ENCODE results near the gene IPCEF1. TPM values are rescaled to one million over a fixed set of nuclear protein-coding genes. Genes with fewer than 3 reads are reported as not detected.
"Not testable (repeated sequence)": the region's sequence is repeated elsewhere in the genome, so short reads cannot be mapped to it uniquely, and the experiment has no call there.

Gene IPCEF1
- polyA plus RNA-seq, 2 of the 4 experiments (the other 2 are of a cell fraction), result 0.01 TPM; not detected in 1

DNA sequence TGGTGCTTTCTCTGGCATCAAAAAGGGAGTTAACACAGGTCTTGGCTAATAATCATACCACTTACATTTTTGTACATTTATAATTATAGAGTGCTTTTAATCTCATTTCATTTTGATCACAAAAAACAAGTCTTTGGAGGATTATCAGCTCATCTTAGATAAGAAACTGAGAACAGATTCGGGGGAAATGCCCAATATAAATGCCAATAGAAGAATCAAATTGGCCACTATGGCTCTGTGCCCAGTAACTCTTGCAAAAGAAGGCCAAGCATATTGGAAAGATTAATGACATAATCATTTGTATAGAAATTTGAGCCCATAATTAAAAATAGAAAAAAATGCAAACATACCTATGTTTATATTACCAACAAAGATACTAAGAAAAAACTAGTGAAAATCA is 42.5 kb downstream of the IPCEF1 start:
- Histone ChIP-seq H3K27ac (no peak overlapping the region), H3K4me2 (no peak overlapping the region), H3K4me3 (no peak overlapping the region), H3K4me1 (0 out of 3 replicates have a peak, but pooled peaks cover 3% of the 10 kb centered on the region), H3K9me3 (no peaks in the 10 kb centered on the region)
- ATAC-seq (no peak), FAIRE-seq (no peak), DNase-seq (ENCODE audit: low read depth in 1 of 2, low spot score in 1 of 2) (no peak)
- 39% methylated on average over 1 of the region's 1 CpG for WGBS (ENCODE audit: missing lambda C conversion rate)
- ChIA-PET POLR2A (no interaction called here), CTCF (interaction anchor here (1.1 kb wide), 1 partner anchor 31 kb away, joined by 3 read pairs; no protein-coding TSS in a partner anchor)
- TF ChIP-seq JUNB (IDR thresholded peaks at IDR 0.05) (no peak), MAZ (IDR thresholded peaks at IDR 0.05; ENCODE audit: borderline replicate concordance, low read depth, low read length) (no peak), NPAS2 (CRISPR knock-in tag; IDR thresholded peaks at IDR 0.05; ENCODE audit: borderline replicate concordance) (no peak), PHF8 (IDR thresholded peaks at IDR 0.05; ENCODE audit: borderline replicate concordance, low read depth) (no peak), RCOR1 (IDR thresholded peaks at IDR 0.05; ENCODE audit: low read depth, low read length) (no peak), CHD2 (IDR thresholded peaks at IDR 0.05; ENCODE audit: low read length, partially characterized antibody) (no peak), ZC3H11A (IDR thresholded peaks at IDR 0.05) (no peak), FOXS1 (CRISPR knock-in tag; IDR thresholded peaks at IDR 0.05) (no peak), POLR2A (IDR thresholded peaks at IDR 0.05; ENCODE audit: low read length) (no peak), RNF2 (IDR thresholded peaks at IDR 0.05; ENCODE audit: borderline replicate concordance, low read depth) (no peak)

DNA sequence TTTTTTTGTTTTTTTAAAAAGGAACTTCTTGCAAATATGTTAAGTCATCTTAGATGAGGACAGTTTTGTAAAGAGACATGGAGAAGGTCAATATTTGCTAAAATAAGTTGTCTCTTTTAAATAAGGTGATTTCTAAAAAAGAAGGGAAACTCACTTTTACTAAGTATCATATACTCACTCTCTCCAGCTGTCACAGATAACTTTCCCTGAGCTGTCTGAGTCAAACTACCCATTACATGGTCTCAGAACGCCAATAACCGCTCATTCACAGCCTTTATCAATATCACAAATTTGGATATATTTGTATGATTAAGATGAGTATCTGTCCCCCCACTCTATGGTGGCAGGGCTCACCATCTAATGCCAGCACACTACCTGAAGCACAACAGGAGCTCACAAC is 47.6 kb downstream of the IPCEF1 start:
- no peaks in the 10 kb centered on the region for H3K9me3 ChIP-seq
- no peaks in the 10 kb centered on the region for H3K4me1 ChIP-seq
- H3K4me3 ChIP-seq, result no peak overlapping the region
- no peak for TF ChIP-seq ZC3H11A (IDR thresholded peaks at IDR 0.05)
- DNase-seq (ENCODE audit: low read depth in 1 of 2, low spot score in 1 of 2) (no peak), FAIRE-seq (no peak), ATAC-seq (no peak)
- H3K4me2 ChIP-seq, result no peak overlapping the region
- 69% methylated on average over 2 of the region's 2 CpGs for WGBS (ENCODE audit: missing lambda C conversion rate)
- ChIA-PET CTCF (no interaction called here), POLR2A (no interaction called here)
- H3K27ac ChIP-seq, result no peak overlapping the region

DNA sequence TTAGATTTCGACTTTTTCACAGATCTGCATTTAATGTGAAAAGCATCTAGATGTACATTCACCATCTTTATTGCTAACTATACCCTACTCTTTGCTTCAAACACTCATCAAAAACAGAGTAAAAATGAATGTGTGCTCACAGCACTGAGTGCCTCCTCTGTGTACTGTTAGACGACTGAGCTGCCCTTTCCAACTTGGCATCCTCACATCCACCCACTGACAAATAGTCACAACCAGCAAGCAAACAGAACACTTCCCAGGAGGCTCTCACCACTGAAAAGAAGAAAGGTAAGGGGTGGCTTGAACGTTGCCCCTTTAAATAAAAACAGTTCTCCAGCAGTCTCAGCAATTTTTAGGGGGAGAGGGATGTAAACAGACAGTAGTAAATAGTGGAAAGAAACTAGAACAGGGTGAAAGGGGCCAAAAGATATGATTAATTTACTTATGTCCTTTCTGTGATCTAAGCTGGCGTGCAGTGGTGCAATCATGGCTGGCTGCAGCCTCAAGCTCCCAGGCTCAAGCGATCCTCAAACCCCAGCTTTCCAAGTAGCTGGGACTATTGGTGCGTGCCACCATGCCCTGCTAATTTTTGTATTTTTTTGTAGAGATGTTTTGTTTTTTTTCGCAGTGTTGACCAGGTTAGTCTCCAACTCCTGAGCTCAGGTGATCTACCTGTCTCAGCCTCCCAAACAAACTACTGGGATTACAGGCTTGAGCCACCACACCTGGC is 48.7 kb downstream of the IPCEF1 start:
- TF ChIP-seq ELK1 (IDR thresholded peaks at IDR 0.05; ENCODE audit: low read depth, low read length), result no peak
- no peak for TF ChIP-seq TP53 (CRISPR knock-in tag; IDR thresholded peaks at IDR 0.05)
- no peak for TF ChIP-seq MYC (IDR thresholded peaks at IDR 0.05; ENCODE audit: borderline replicate concordance, low read length)
- no peak for TF ChIP-seq HES2 (IDR thresholded peaks at IDR 0.05)
- no peak for TF ChIP-seq SREBF2 (IDR thresholded peaks at IDR 0.05)
- no peak for TF ChIP-seq RCOR1 (IDR thresholded peaks at IDR 0.05; ENCODE audit: low read depth, low read length)
- TF ChIP-seq EHF (CRISPR knock-in tag; IDR thresholded peaks at IDR 0.05), result no peak
- no peak for TF ChIP-seq NFE2L2 (conservative IDR thresholded peaks at IDR 0.05; ENCODE audit: low read length)
- no peak for TF ChIP-seq GATA3 (IDR thresholded peaks at IDR 0.05; ENCODE audit: borderline replicate concordance)
- no peak for TF ChIP-seq TFCP2L1 (CRISPR knock-in tag; IDR thresholded peaks at IDR 0.05)
- no peak for TF ChIP-seq RFX5 (IDR thresholded peaks at IDR 0.05)
- no peak for TF ChIP-seq CEBPB (IDR thresholded peaks at IDR 0.05)
- TF ChIP-seq RNF2 (IDR thresholded peaks at IDR 0.05; ENCODE audit: borderline replicate concordance, low read depth), result no peak
- TF ChIP-seq FOXS1 (CRISPR knock-in tag; IDR thresholded peaks at IDR 0.05), result no peak
- H3K27ac ChIP-seq, result no peak overlapping the region
- H3K4me2 ChIP-seq, result no peak overlapping the region
- H3K4me1 ChIP-seq, result no peaks in the 10 kb centered on the region
- ATAC-seq (no peak), DNase-seq (ENCODE audit: low read depth in 1 of 2, low spot score in 1 of 2) (no peak), FAIRE-seq (no peak)
- POLR2A ChIA-PET, result no interaction called here
- H3K4me3 ChIP-seq, result no peak overlapping the region
- CTCF ChIA-PET, result no interaction called here
- WGBS (ENCODE audit: missing lambda C conversion rate), result 50% methylated on average over 7 of the region's 7 CpGs
- H3K9me3 ChIP-seq, result no peaks in the 10 kb centered on the region

DNA sequence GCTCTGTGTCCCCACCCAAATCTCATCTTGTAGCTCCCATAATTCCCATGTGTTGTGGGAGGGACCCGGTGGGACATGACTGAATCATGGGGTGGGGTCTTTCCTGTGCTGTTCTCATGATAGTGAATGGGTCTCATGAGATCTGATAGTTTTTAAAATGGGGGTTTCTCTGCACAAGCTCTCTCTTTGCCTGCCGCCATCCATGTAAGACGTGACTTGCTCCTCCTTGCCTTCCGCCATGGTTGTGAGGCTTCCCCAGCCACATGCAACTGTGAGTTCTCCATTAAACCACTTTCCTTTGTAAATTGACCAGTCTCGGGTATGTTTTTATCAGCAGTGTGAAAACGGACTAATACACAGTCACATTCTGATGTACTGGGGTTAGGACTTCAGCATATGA is 49.5 kb downstream of the IPCEF1 start:
- H3K4me2 ChIP-seq; ATAC-seq; H3K27ac ChIP-seq; FAIRE-seq; H3K4me3 ChIP-seq; POLR2A ChIA-PET; CTCF ChIA-PET; DNase-seq (ENCODE audit: low read depth in 1 of 2, low spot score in 1 of 2); H3K4me1 ChIP-seq; H3K9me3 ChIP-seq: not testable (repeated sequence)
- WGBS (ENCODE audit: missing lambda C conversion rate), result 64% methylated on average over 6 of the region's 6 CpGs
